Nephron (organoid): ENCODE results near the gene VSIR.

Experiments used
- H3K27ac Mint-ChIP-seq, 3 experiments: 2 replicates each; pipeline ENCODE4 v1.8.0; 2020; ENCODE audit warnings: mixed read lengths in 3 of 3, mild to moderate bottlenecking in 2 of 3, moderate library complexity in 1 of 3
- H3K27me3 Mint-ChIP-seq: 2 replicates; pipeline ENCODE4 v1.8.0; 2021; ENCODE audit warnings: low read depth, mild to moderate bottlenecking, moderate library complexity, mixed read lengths
- H3K36me3 Mint-ChIP-seq: 2 replicates; pipeline ENCODE4 v1.8.0; 2020; ENCODE audit warnings: low read depth, mixed read lengths
- H3K4me1 Mint-ChIP-seq: 2 replicates; pipeline ENCODE4 v1.8.0; 2020; ENCODE audit warnings: mixed read lengths
- H3K4me3 Mint-ChIP-seq, 3 experiments: 2 replicates each; pipeline ENCODE4 v1.8.0; 2020; ENCODE audit warnings: mild to moderate bottlenecking in 3 of 3, mixed read lengths in 3 of 3, moderate library complexity in 2 of 3
- H3K9me3 Mint-ChIP-seq: 2 replicates; pipeline ENCODE4 v1.8.0; 2020; ENCODE audit warnings: mixed read lengths
- TF ChIP-seq, protein P1 (sequence below), 3 experiments: fragments of 200-600 bp; sonication (generic); IDR thresholded peaks; one replicate each; pipeline ENCODE4 v1.5.0; 2021; ENCODE audit warnings: antibody characterized with exemption in 3 of 3; ENCODE audit not compliant: unreplicated experiment in 3 of 3

VSIR gene

DNA sequence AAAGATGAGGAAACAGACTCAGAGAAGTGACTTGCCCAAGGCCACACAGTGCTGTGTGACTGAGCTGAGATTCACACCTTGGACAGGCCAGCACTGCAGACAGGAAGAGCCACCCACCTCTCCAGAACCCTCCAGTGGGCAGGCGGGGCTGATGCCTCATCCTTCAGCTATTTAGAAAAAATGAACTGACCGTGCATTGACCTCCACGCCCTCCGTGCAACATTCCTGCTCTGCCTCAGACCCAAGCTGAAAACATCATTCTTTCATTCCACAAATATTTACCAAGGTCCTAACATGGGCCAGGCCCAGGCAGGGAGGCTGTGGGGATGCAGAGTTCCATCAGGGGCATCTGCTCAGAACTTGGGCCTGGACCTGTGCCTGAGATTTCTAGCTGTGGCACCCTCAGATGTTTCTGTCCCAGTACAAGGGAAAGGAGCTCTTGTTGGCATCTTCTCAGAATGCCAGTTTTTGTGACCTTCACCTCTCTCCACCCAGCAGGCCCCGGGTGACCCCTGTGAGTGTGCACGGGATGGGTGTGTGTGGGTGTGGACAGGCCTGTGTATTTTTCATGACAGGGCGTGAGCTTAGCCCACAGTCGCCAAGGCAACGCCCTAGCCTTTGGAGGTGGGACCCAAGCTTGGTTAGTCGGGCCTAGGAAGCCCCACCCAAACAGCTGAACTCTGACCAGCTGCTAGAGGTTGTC lies 6.5 kb downstream of the VSIR start:
- H3K36me3 Mint-ChIP-seq: no peaks in the 10 kb centered on the region

DNA sequence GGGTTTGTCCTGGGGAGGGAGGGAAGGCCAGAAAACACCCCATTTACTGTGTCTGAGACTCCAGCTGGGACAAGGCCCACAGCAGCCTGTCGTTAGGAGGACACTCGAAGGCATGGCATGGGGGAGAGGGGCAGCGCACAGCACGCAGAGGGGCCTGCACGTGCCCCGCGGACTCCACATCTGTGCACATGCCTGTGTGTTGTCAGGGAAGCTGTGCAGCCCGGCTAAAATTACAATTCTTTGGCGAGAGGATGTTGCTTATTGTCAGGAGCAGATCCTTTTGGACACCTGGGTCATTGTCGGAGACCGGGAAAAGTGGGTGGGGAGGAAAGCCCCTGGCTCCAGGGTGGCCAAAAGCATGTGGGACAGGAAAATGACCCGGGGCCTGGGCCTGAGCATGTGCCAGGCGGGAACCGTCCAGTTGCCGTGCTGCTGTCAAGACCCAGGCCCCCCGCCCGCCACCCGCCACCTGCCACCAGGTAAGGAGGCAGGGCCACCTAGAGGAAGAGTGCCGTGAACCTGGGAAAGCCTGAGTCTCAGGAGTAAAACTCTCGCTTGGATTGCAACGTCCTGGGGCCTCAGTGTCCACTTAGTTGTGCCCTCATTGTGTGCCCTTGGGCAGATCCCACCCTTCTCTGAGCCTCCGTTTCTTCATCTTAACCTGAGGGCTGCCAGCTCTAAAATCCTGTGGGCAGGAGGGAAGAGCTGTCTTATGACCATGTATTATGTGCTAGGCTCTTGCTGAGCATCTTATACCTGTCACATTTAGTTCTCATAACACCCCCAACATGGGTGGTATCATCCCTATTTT lies 7.2 kb downstream of the VSIR start:
- Mint-ChIP-seq H3K36me3 (no peaks in the 10 kb centered on the region), H3K9me3 (no peaks in the 10 kb centered on the region), H3K4me1 (peaks cover 46% of the 10 kb centered on the region), H3K27me3 (peaks cover 21% of the 10 kb centered on the region), H3K4me3 (no peak overlapping the region), H3K27ac (peak overlapping the region in 2 of 3 experiments; percentile 41 to 86)
- TF ChIP-seq, protein P1, sequence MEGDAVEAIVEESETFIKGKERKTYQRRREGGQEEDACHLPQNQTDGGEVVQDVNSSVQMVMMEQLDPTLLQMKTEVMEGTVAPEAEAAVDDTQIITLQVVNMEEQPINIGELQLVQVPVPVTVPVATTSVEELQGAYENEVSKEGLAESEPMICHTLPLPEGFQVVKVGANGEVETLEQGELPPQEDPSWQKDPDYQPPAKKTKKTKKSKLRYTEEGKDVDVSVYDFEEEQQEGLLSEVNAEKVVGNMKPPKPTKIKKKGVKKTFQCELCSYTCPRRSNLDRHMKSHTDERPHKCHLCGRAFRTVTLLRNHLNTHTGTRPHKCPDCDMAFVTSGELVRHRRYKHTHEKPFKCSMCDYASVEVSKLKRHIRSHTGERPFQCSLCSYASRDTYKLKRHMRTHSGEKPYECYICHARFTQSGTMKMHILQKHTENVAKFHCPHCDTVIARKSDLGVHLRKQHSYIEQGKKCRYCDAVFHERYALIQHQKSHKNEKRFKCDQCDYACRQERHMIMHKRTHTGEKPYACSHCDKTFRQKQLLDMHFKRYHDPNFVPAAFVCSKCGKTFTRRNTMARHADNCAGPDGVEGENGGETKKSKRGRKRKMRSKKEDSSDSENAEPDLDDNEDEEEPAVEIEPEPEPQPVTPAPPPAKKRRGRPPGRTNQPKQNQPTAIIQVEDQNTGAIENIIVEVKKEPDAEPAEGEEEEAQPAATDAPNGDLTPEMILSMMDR (IDR thresholded peaks at IDR 0.05; ENCODE audit: unreplicated experiment in 3 of 3): no peak

More for the DNA sequence above, 6.5 kb downstream of the VSIR start:
- Mint-ChIP-seq H3K4me3 (peak overlapping the region in 1 of 3 experiments; percentile 14), H3K4me1 (peaks cover 46% of the 10 kb centered on the region), H3K27me3 (peaks cover 18% of the 10 kb centered on the region), H3K27ac (peak overlapping the region in 2 of 3 experiments; percentile 86 to 94), H3K9me3 (no peaks in the 10 kb centered on the region)
- TF ChIP-seq, protein P1 (IDR thresholded peaks at IDR 0.05; ENCODE audit: unreplicated experiment in 3 of 3): no peak

DNA sequence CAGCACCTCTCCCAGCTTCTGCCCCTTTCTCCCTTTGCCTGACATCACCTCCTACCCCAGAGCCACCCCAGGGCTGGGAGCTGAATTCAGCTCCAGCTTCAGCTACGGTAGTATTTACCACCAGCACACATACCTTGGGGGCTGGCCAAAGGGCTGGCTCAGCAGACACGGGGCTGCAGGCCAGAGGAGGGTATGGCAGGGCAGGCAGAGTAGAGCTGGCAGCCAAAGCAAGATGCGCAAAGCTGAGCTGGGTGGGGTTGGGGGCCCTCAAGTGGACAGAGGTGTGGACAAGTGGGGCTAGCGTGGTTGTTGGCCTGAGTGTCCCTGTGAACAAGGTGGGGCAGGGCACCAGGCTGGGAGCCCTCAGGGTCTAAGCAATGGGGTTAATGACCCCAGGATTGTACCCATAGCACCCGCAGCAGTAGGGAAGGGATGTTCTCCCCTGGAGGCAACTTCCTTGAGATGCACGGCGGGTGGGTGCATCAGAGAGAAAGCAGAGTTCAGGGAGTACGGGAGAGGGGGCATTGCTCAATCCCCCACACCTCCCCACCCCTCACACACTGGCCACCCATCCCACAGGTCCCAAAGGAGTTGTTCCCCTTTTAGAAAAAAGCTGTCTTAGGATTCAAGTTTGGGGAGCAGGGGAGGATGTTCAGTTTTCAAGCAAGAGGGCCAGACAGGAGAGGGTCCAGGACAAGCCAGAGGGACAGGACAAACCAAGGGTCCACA lies 8.0 kb downstream of the VSIR start:
- H3K4me3 Mint-ChIP-seq: no peak overlapping the region
- no peaks in the 10 kb centered on the region for H3K36me3 Mint-ChIP-seq
- H3K27ac Mint-ChIP-seq: no peak overlapping the region
- H3K4me1 Mint-ChIP-seq: peaks cover 46% of the 10 kb centered on the region
- no peaks in the 10 kb centered on the region for H3K9me3 Mint-ChIP-seq
- TF ChIP-seq, protein P1 (IDR thresholded peaks at IDR 0.05; ENCODE audit: unreplicated experiment in 3 of 3): no peak
- H3K27me3 Mint-ChIP-seq: peaks cover 22% of the 10 kb centered on the region

DNA sequence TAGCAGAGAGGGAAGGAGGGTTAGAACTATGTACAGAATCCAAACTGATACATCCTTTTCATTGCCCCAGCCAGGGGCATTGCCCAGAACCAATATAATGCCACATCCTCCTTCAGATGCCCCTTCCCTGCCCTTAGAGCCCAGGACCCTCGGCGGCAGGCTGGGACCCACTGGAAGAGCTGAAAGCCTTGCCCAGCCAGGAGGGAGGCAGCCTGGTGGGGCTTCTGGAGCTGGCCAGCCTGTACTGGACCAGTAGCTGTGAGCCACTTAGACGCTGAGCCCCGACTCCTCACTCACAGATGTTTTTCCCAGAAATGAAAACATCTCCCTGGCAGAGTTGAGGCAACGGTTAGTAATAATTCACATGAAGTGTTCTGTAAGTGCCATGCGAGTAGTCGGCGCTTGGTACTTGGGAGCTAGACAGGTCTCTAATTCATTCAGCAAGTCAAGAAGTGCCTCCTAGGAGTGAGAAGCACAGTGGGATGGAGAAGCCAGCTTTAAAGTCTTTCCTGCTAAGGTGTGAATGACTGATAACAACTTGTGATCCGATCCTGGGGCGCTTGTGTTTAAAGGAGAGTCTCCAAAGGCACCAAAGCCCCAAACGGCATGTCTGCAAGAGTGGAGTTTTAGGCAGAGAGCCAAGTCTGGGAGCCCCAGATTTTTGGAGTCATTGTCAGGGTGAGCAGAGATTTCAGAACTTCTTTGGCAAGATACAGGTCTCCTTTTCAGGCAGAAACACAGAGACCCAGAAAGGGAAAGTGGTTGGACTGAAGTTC lies 9.8 kb downstream of the VSIR start:
- no peak overlapping the region for H3K4me3 Mint-ChIP-seq
- H3K27ac Mint-ChIP-seq: no peak overlapping the region
- H3K4me1 Mint-ChIP-seq: peaks cover 35% of the 10 kb centered on the region
- peaks cover 18% of the 10 kb centered on the region for H3K27me3 Mint-ChIP-seq
- no peaks in the 10 kb centered on the region for H3K9me3 Mint-ChIP-seq
- TF ChIP-seq, protein P1 (IDR thresholded peaks at IDR 0.05; ENCODE audit: unreplicated experiment in 3 of 3): no peak
- no peaks in the 10 kb centered on the region for H3K36me3 Mint-ChIP-seq

DNA sequence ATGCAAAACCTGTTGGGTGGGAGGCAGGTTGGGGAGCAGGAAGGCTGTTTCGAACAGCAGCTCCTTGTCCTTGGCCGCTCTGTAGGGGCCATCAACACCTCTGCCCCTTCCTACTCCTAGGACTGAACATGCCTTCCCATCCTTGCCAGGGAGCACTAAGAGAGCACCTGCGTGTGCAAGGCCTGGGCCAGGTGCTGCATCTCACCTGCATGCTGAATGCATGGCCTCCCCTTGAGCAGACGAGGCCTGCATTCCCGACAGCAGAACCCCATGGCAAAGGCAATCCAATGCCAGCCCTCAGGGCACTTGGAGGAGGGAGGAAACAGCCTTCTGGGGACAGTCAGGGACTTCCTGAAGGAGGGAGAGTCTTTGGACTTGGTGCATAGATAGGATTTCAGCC lies 11.0 kb downstream of the VSIR start:
- no peak overlapping the region for H3K27ac Mint-ChIP-seq
- H3K4me3 Mint-ChIP-seq: no peak overlapping the region
- H3K27me3 Mint-ChIP-seq: peaks cover 18% of the 10 kb centered on the region
- H3K9me3 Mint-ChIP-seq: no peaks in the 10 kb centered on the region
- no peaks in the 10 kb centered on the region for H3K36me3 Mint-ChIP-seq
- TF ChIP-seq, protein P1 (IDR thresholded peaks at IDR 0.05; ENCODE audit: unreplicated experiment in 3 of 3): no peak
- H3K4me1 Mint-ChIP-seq: peaks cover 27% of the 10 kb centered on the region
